ENCODE results near the gene PRM2.

PRM2 gene

DNA sequence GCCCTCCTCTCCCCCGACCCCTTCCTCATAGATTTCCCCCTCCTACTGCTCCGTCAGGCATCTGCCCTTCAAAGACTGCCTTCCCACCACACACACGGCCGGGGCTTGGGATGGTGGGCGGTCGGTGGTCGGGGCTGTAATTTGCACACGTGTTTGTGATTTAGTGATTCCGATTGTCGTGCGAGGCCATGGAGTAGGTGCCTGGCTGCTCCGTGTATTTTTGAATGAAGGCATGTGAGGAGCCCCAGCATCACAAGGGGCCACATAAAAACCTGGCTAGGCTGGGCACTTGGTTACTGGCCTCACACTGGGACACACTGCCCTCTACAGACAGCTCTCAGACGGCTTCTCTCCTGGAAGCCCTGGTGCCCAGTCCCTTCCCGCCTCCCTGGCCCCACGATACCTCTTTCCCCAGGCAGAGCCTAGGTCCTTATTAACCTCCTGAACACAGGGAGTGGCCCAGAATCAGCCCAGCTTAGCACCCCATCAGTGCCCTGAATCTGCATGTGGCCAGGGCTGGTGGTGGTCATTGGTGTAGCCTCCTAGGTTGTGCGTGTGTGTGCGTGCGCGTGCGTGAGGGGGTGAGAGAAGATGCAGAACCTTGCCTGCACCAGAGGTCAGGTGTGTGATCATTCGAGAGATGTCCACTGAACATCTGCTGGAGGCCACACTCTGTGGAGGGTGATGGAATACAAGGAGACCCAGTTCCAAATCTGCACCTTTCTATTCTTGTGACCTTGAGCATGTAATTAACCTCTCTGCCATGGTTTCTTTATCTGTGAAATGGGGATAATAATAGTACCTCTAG is 18.9 kb downstream of the PRM2 start:
- no peak overlapping the region for H3K27ac ChIP-seq (ENCODE audit: low read depth, low read length, severe bottlenecking)
- H3K36me3 ChIP-seq (ENCODE audit: control insufficient read depth, insufficient read depth, low read length): peaks cover 10% of the 10 kb centered on the region
- 39 to 47% methylated on average over 12 to 13 of the region's 21 CpGs for WGBS, 2 experiments (ENCODE audit: insufficient coverage in 2 of 2)

DNA sequence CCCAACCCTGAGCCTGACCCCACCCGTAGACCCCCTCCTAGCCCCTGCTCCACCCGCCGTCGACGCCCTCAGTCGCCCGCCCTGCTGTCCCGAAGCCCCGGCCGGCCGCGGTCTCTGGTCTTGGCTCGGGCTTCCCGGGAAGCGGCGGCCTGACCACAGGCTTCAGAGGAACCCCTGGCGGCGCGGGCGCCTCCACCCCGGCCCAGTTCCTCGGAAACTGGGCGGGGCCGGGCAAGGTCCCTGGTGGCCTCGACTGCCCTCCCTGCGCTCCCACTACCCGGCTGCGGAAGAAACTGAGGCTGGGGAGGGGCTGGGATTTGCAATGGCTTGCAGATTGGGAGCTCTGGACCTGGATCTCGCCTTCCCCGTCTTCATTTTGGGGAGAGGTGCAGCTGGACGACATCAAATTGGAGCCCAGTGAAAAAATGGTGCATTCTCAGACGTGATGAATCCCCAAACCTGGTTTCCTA is 19.6 kb downstream of the PRM2 start:
- WGBS, 2 experiments (ENCODE audit: insufficient coverage in 2 of 2): 2 to 3% methylated on average over 24 to 30 of the region's 32 CpGs
- peaks cover 12% of the 10 kb centered on the region for H3K4me1 ChIP-seq (ENCODE audit: control insufficient read depth, insufficient read depth, low read length, poor library complexity, severe bottlenecking)
- peaks cover 10% of the 10 kb centered on the region for H3K36me3 ChIP-seq (ENCODE audit: control insufficient read depth, insufficient read depth, low read length)
- peak overlapping the region; percentile 81 for H3K27ac ChIP-seq (ENCODE audit: low read depth, low read length, severe bottlenecking)
- peak overlapping the region; percentile 70 for H3K4me3 ChIP-seq (ENCODE audit: extremely low read depth, insufficient read depth, low read length, poor library complexity, severe bottlenecking)
- H3K9me3 ChIP-seq (ENCODE audit: control insufficient read depth, low read length): no peaks in the 10 kb centered on the region

More for the DNA sequence above, 18.9 kb downstream of the PRM2 start:
- peaks cover 12% of the 10 kb centered on the region for H3K4me1 ChIP-seq (ENCODE audit: control insufficient read depth, insufficient read depth, low read length, poor library complexity, severe bottlenecking)
- no peaks in the 10 kb centered on the region for H3K9me3 ChIP-seq (ENCODE audit: control insufficient read depth, low read length)
- H3K4me3 ChIP-seq (ENCODE audit: extremely low read depth, insufficient read depth, low read length, poor library complexity, severe bottlenecking): peak overlapping the region; percentile 70

- Histone ChIP-seq H3K9me3 (ENCODE audit: control insufficient read depth, low read length) (no peaks in the 10 kb centered on the region), H3K4me1 (ENCODE audit: control insufficient read depth, insufficient read depth, low read length, poor library complexity, severe bottlenecking) (peaks cover 12% of the 10 kb centered on the region), H3K36me3 (ENCODE audit: control insufficient read depth, insufficient read depth, low read length) (peaks cover 10% of the 10 kb centered on the region), H3K27ac (ENCODE audit: low read depth, low read length, severe bottlenecking) (peak within 1 kb of the TSS; percentile 81), H3K4me3 (ENCODE audit: extremely low read depth, insufficient read depth, low read length, poor library complexity, severe bottlenecking) (peak within 1 kb of the TSS; percentile 70)
- WGBS, 2 experiments (ENCODE audit: insufficient coverage in 2 of 2): 0% methylated on average over 65 to 77 of the region's 100 CpGs
Observed at GRCh38 chr16:11255737-11256660, 20.3 kb downstream of the PRM2 start, which contains the start of gene SOCS1. SOCS1 (minus strand) TSS chr16:11256204; CDS start chr16:11255478, 726 bp downstream.

DNA sequence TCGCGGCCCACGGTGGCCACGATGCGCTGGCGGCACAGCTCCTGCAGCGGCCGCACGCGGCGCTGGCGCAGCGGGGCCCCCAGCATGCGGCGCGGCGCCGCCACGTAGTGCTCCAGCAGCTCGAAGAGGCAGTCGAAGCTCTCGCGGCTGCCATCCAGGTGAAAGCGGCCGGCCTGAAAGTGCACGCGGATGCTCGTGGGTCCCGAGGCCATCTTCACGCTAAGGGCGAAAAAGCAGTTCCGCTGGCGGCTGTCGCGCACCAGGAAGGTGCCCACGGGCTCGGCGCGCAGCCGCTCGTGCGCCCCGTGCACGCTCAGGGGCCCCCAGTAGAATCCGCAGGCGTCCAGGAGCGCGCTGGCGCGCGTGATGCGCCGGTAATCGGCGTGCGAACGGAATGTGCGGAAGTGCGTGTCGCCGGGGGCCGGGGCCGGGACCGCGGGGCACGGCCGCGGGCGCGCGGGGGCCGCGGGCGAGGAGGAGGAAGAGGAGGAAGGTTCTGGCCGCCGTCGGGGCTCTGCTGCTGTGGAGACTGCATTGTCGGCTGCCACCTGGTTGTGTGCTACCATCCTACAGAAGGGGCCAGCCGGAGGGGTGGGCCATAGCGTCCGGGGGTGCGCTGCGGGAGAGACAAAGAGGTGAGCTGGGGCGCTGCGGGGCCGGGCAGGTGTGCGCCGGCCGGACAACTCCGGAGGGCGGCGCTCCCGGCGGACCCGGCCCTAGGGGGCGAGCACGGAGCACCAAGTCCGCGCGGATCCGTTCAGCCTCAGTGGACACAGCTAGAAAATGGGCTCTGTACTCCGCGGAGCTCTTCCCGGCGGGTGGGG is 21.2 kb downstream of the PRM2 start:
- H3K4me1 ChIP-seq (ENCODE audit: control insufficient read depth, insufficient read depth, low read length, poor library complexity, severe bottlenecking): peaks cover 12% of the 10 kb centered on the region
- WGBS, 2 experiments (ENCODE audit: insufficient coverage in 2 of 2): 1% methylated on average over 65 to 103 of the region's 105 CpGs
- no peaks in the 10 kb centered on the region for H3K9me3 ChIP-seq (ENCODE audit: control insufficient read depth, low read length)
- peaks cover 10% of the 10 kb centered on the region for H3K36me3 ChIP-seq (ENCODE audit: control insufficient read depth, insufficient read depth, low read length)
- peak overlapping the region; percentile 71 for H3K27ac ChIP-seq (ENCODE audit: low read depth, low read length, severe bottlenecking)
- peak overlapping the region; percentile 70 for H3K4me3 ChIP-seq (ENCODE audit: extremely low read depth, insufficient read depth, low read length, poor library complexity, severe bottlenecking)

GRCh38 chr16:11253995-11254912 is 22.0 kb downstream of the PRM2 start:
- Histone ChIP-seq H3K4me1 (ENCODE audit: control insufficient read depth, insufficient read depth, low read length, poor library complexity, severe bottlenecking) (peaks cover 12% of the 10 kb centered on the region), H3K9me3 (ENCODE audit: control insufficient read depth, low read length) (no peaks in the 10 kb centered on the region), H3K27ac (ENCODE audit: low read depth, low read length, severe bottlenecking) (no peak overlapping the region), H3K4me3 (ENCODE audit: extremely low read depth, insufficient read depth, low read length, poor library complexity, severe bottlenecking) (peak overlapping the region; percentile 70), H3K36me3 (ENCODE audit: control insufficient read depth, insufficient read depth, low read length) (peaks cover 10% of the 10 kb centered on the region)
- WGBS, 2 experiments (ENCODE audit: insufficient coverage in 2 of 2): 36 to 51% methylated on average over 16 to 19 of the region's 29 CpGs

DNA sequence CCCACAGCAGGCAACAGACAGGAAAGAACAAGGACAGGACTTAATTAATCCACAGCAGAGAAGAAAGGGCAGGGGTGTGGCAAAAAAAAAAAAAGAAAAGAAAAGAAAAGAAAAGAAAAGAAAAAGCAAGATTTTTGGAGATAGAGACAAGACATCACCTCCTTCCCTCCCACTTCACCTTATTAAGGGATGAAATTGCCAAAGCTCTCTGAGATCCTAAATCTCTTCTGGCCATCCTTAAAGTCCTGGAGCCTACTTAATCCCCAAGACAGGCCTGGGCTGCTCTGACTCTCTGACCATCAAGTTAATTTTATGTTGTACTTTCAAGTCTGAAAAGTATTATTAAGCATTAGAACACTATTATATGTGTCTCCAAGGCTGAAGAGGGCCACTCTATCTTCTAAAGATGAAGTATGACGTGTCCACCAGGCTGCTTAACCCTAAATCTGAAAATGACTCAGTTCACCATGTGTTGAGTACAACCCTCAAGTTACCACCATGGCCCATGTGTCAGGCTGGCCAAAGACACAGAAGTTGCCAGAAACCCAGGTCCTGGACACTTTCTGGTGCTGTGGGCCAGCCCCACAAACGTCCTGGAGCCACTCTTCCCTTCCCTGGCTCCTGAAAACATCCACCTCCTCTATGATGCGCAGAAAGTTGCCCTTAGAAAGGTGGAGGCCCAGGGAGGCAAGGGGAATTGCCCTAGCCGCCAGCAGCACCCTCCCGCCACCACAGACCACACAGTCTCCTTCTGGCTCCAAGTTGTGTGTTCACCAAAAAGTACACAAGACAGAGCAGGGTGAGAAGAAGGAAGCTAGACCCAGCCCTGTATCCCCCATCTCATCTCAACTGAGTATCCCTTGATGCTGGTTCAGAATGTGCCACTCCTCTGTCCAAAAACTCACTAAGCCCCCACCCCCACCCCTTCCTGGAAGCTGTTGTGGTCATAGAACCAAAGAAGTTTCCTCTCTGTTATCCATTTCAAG is 23.0 kb downstream of the PRM2 start:
- H3K36me3 ChIP-seq (ENCODE audit: control insufficient read depth, insufficient read depth, low read length): peaks cover 10% of the 10 kb centered on the region
- H3K4me3 ChIP-seq (ENCODE audit: extremely low read depth, insufficient read depth, low read length, poor library complexity, severe bottlenecking): peak overlapping the region; percentile 70
- no peak overlapping the region for H3K27ac ChIP-seq (ENCODE audit: low read depth, low read length, severe bottlenecking)
- H3K9me3 ChIP-seq (ENCODE audit: control insufficient read depth, low read length): no peaks in the 10 kb centered on the region
- peaks cover 12% of the 10 kb centered on the region for H3K4me1 ChIP-seq (ENCODE audit: control insufficient read depth, insufficient read depth, low read length, poor library complexity, severe bottlenecking)
- WGBS, 2 experiments (ENCODE audit: insufficient coverage in 2 of 2): 68 to 88% methylated on average over 1 to 4 of the region's 5 CpGs

- no peak overlapping the region for H3K27ac ChIP-seq (ENCODE audit: low read depth, low read length, severe bottlenecking)
- no peak overlapping the region for H3K4me3 ChIP-seq (ENCODE audit: extremely low read depth, insufficient read depth, low read length, poor library complexity, severe bottlenecking)
- WGBS, 2 experiments (ENCODE audit: insufficient coverage in 2 of 2): 85 to 91% methylated on average over 7 of the region's 8 CpGs
- no peaks in the 10 kb centered on the region for H3K9me3 ChIP-seq (ENCODE audit: control insufficient read depth, low read length)
- H3K4me1 ChIP-seq (ENCODE audit: control insufficient read depth, insufficient read depth, low read length, poor library complexity, severe bottlenecking): peaks cover 12% of the 10 kb centered on the region
- peaks cover 10% of the 10 kb centered on the region for H3K36me3 ChIP-seq (ENCODE audit: control insufficient read depth, insufficient read depth, low read length)
Observed at GRCh38 chr16:11252482-11252931, 23.8 kb downstream of the PRM2 start.

DNA sequence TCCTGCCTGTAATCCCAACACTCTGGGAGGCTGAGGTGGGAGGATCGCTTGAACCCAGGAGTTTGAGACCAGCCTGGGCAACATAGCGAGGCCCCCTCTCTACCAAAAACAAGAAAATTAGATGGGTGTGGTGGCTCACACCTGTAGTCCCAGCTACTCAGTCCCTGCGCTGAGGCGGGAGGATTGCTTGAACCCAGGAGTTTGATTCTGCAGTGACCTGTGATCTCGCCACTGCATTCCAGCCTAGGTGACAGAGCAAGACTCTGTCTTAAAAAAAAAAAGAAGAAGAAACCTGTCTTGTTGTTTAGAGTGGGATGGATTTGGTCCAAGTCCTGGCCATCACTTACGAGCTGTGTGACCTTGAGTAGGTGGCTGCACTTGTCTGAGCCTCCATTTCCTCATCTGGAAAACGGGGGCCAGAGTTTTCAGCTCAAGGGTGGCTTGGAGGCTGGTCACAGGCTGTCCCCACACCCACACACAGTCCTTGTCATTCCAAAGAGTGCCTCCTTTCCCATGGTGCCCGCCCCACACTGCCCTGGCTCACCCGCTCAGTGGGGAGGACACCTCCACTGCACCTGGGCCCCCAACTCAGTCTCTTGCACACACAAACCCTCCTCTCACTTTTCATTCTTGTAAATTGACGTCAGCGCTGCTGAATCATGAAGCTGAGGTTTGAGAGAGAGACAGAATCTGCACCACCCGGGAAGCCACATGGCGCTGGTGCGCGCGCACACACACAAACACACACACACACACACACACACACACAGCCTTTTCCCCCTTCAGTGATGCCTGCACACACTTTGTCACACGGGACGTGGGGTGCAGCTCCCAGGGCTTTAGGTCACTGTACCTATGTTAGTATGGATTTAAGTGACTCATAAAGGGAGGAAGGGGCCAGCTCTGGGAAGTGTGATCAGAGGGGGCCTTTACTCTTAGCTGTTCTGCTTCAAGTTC is 24.5 kb downstream of the PRM2 start:
- H3K9me3 ChIP-seq (ENCODE audit: control insufficient read depth, low read length): no peaks in the 10 kb centered on the region
- no peak overlapping the region for H3K27ac ChIP-seq (ENCODE audit: low read depth, low read length, severe bottlenecking)
- H3K4me1 ChIP-seq (ENCODE audit: control insufficient read depth, insufficient read depth, low read length, poor library complexity, severe bottlenecking): peaks cover 8% of the 10 kb centered on the region
- peaks cover 10% of the 10 kb centered on the region for H3K36me3 ChIP-seq (ENCODE audit: control insufficient read depth, insufficient read depth, low read length)
- WGBS, 2 experiments (ENCODE audit: insufficient coverage in 2 of 2): 87 to 95% methylated on average over 8 of the region's 18 CpGs
- H3K4me3 ChIP-seq (ENCODE audit: extremely low read depth, insufficient read depth, low read length, poor library complexity, severe bottlenecking): no peak overlapping the region

Data from mesodermal cell (in vitro differentiated cells).